Mammary epithelial cell (primary cell): ENCODE measurements around the gene IRAK3.

ENCODE experiments used
- EZH2 ChIP-seq: IDR thresholded peaks from 2 replicates; pipeline ENCODE4 v1.6.1; 2012; ENCODE audit warnings: low read length, inconsistent platforms, borderline replicate concordance
- TF ChIP-seq, protein P1 (sequence below), 2 donors: IDR thresholded peaks in 1 of 2; conservative IDR thresholded peaks in 1 of 2; 2 replicates each; pipeline ENCODE4 v1.5.1; 2011 to 2012; ENCODE audit warnings: inconsistent platforms in 2 of 2, low read length in 2 of 2, mild to moderate bottlenecking in 2 of 2, control low read depth in 1 of 2, low read depth in 1 of 2; ENCODE audit not compliant: insufficient read depth in 1 of 2; ENCODE audit errors: extremely low read depth in 1 of 2

DNA sequence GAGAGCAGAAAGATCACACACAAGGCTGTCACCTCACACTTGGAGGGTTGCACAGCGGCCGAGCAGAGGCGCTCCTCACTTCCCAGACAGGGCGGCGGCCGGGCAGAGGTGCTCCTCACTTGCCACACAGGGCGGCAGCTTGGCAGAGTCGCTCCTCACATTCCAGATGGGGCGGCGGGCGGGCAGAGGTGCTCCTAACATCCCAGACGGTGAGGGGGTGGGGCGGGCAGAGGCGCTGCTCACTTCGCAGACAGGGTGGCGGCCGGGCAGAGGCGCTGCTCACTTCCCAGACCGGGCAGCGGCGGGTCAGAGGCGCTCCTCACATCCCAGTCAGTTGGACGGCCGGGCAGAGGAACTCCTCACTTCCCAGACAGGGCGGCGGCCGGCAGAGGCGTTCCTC lies 28.3 kb upstream of the IRAK3 start:
- TF ChIP-seq, protein P1, sequence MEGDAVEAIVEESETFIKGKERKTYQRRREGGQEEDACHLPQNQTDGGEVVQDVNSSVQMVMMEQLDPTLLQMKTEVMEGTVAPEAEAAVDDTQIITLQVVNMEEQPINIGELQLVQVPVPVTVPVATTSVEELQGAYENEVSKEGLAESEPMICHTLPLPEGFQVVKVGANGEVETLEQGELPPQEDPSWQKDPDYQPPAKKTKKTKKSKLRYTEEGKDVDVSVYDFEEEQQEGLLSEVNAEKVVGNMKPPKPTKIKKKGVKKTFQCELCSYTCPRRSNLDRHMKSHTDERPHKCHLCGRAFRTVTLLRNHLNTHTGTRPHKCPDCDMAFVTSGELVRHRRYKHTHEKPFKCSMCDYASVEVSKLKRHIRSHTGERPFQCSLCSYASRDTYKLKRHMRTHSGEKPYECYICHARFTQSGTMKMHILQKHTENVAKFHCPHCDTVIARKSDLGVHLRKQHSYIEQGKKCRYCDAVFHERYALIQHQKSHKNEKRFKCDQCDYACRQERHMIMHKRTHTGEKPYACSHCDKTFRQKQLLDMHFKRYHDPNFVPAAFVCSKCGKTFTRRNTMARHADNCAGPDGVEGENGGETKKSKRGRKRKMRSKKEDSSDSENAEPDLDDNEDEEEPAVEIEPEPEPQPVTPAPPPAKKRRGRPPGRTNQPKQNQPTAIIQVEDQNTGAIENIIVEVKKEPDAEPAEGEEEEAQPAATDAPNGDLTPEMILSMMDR (conservative IDR thresholded peaks at IDR 0.05 in 1 of 2, IDR thresholded peaks at IDR 0.05 in 1 of 2; ENCODE audit: extremely low read depth in 1 of 2, insufficient read depth in 1 of 2, low read depth in 1 of 2, low read length in 2 of 2) = no peak
- no peak for TF ChIP-seq EZH2
